ENCODE measurements around the gene CELF4.
"Not testable (repeated sequence)": the region's sequence is repeated elsewhere in the genome, so short reads cannot be mapped to it uniquely, and the experiment has no call there.

CELF4 gene

DNA sequence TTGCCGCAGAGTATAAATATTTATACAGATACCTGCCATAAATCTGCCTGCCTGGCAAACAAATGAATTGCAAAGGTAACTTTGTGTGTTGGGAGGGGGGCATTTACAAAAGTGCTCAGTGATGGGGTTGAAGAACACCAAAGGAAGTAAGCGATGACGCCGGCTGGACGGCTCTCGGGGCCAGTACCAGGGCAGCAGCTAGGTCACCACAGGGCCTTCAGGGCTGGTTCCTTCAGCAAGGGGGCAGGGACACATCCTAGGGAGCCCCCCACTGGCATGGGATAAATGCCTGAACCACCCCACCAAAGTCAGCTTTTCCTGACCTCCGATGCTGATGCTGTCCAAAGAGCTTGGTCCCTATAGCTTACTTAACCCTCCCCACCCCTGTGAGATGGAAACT, 190.4 kb downstream of the CELF4 start:
- FAIRE-seq = no peak
- TF ChIP-seq, protein P1, sequence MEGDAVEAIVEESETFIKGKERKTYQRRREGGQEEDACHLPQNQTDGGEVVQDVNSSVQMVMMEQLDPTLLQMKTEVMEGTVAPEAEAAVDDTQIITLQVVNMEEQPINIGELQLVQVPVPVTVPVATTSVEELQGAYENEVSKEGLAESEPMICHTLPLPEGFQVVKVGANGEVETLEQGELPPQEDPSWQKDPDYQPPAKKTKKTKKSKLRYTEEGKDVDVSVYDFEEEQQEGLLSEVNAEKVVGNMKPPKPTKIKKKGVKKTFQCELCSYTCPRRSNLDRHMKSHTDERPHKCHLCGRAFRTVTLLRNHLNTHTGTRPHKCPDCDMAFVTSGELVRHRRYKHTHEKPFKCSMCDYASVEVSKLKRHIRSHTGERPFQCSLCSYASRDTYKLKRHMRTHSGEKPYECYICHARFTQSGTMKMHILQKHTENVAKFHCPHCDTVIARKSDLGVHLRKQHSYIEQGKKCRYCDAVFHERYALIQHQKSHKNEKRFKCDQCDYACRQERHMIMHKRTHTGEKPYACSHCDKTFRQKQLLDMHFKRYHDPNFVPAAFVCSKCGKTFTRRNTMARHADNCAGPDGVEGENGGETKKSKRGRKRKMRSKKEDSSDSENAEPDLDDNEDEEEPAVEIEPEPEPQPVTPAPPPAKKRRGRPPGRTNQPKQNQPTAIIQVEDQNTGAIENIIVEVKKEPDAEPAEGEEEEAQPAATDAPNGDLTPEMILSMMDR (IDR thresholded peaks at IDR 0.05; ENCODE audit: insufficient read depth, missing control alignments) = no peak
- no peak for DNase-seq (ENCODE audit: insufficient read length, low spot score)

DNA sequence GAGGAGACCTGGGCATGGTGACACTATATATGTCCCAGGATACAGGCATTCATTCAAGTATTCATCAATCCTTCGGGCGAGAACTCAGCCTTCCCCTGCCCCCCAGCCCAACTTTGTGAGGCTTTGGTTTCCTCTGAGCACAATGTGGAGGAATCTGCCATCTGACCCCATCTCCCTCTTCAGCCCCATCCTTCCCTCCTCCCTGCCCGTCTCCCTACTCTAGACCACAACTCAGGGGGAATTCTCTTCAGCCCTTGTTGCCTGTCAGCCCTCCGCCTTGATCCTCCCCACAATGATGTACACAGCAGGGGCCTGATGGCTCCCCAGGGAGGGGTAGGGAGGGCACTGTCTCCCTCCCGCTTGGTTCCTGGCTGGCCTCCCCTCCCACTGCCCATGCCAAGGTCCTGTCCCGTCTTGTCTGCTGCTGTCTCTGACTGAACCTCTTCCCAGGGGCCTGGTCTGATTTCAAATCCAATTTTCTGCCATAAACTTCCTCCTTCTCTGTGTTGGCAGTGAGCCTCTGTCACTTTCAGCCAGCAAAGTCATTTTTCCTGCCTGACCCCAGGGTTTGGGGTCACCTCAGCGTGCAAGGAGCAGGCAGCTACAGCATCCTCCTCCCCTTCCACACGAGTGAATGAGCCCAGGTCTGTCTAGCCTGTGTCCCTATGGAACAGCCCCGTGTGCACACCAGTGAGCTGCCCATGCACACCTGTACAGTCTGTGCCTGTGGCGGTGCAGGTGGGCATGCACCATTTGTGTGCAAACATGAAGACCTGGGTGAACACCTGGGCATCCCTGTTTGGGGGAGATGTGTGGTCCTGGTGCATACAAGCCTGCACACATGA, 197.3 kb downstream of the CELF4 start:
- DNase-seq (ENCODE audit: insufficient read length, low spot score) (no peak), FAIRE-seq (no peak)
- TF ChIP-seq, protein P1 (IDR thresholded peaks at IDR 0.05; ENCODE audit: insufficient read depth, missing control alignments) = no peak

DNA sequence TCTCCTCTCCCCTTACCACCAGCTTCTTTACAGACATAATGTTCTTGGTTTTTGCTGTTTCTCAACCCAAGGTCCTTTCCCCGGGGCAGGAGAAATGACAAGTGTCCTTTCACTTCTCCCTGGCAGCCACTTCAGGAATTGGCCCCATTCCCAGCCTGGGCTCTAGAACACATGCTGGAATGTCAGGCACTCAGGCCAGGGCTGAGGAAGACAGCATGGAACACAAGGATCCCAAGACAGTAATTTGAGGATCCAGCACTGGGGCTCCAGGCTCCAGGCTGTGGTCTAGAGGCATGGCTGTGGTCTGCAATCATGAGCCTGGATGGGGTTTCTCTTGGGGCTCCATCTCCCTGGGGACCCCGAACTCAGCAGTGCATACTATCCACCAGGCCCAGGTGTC, 201.4 kb downstream of the CELF4 start:
- TF ChIP-seq, protein P1 (IDR thresholded peaks at IDR 0.05; ENCODE audit: insufficient read depth, missing control alignments) = no peak
- FAIRE-seq = no peak
- DNase-seq (ENCODE audit: insufficient read length, low spot score) = no peak

DNA sequence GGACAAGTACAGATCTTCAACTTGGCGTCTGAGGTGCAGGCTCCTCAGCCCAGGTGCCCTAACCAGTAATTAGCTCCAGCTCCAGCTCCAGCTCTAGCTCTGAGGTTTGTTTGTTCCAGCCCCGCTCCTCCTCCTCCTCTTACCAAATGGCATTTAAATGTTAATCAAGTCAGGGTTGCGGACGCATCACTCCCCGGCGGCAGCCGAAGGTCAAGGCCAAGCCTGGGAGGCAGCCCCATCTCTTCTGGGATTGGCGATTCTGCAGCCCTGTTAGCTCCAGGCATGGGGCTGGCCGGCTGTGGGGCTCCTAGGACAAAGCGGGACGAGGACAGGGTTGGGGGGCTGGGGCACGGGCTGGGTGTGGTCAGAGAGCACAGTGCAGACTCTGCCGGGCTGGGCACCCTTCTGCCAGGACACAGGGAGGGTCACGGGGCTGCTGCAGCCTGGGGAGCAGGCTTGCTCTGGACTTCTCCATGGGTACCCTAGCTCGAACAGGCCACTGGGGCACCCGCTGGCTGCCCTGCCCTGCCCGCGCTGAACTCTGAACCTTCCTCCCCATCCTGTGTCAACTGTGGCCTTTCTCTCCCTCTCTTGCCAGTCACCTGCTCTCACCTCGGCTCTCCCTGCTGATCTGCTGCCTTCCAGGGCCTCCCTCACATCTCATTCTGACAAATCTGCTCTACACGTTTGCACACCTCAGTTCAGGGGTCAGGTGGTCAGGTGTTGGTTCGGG, 203.3 kb downstream of the CELF4 start:
- DNase-seq (ENCODE audit: insufficient read length, low spot score) (no peak), FAIRE-seq (no peak)
- TF ChIP-seq, protein P1 (IDR thresholded peaks at IDR 0.05; ENCODE audit: insufficient read depth, missing control alignments) = no peak

DNA sequence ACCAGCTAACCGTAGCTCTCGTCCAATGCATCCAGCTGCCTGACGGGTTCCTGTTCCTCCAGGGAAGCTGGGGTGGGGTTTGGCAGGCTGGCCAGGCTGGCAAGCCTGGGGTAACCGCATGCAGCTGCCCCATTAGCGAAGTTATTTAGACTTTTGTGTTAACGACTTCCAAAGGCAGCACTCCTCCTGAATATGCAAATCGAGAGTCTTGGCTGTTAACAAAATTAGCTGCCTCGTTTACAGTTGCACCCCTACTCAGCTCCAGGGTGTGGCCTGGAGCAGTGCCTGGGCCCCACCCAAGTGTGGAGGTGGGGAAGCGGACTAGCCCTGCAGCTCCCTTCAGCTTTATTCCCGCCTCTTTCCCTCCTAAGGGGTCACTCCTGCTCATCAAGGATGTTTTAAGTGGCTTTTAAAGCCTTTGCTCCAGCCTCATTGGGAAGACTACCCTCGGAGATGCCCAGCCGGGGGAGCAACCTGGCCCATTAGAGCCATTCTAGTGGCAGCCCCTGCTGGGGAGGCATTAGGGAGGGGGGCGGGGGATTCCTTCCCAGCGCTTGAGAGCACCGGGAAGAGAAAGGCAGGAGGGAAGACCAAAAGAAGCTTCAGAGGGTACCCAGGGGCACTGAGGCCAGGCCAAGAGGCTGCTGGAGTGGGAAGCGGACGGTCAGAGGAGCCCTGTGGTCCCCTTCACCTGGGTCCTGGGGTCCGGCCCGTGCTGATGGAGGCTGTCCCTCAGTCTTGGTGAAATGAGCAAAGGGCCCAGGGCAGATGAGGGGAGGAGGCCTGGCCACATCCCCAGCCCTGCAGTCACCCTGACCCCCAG, 204.1 kb downstream of the CELF4 start:
- TF ChIP-seq, protein P1 (IDR thresholded peaks at IDR 0.05; ENCODE audit: insufficient read depth, missing control alignments) = no peak
- no peak for DNase-seq (ENCODE audit: insufficient read length, low spot score)

DNA sequence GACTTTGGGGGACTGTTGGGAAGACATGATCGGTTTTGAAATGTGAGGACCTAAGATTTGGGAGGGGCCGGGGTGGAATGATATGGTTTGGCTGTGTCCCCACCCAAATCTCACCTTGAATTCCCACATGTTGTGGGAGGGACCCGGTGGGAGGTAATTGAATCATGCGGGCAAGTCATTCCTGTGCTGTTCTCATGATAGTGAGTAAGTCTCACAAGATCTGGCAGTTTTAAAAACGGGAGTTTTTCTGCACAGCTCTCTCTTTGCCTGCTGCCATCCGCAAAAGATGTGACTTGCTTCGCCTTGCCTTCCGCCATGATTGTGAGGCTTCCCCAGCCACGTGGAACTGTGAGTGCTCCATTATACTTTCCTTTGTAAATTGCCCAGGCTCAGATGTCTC, 207.5 kb downstream of the CELF4 start:
- not testable (repeated sequence) for FAIRE-seq; DNase-seq (ENCODE audit: insufficient read length, low spot score)

More for the DNA sequence above, 204.1 kb downstream of the CELF4 start:
- FAIRE-seq = no peak

DNA sequence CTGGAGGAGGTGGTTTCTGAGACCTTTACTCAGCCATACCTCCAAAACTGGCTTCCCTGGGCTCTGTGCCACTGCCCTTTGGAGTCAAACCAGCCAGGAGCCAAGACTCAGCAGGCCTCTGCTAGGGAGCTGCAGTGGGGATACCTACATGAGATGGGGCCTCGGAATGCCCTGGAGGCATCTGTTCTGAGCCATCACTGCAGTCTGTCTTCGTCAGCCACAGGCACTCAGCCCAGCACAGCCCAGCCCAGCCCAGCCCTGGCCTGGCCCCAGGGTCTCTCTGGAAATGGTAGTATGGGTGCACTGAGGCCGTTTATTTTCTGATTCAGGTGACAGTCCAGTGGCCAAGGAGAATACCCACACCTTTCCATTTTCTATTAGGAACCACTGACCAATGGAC, 209.8 kb downstream of the CELF4 start:
- TF ChIP-seq, protein P1 (IDR thresholded peaks at IDR 0.05; ENCODE audit: insufficient read depth, missing control alignments) = no peak
- DNase-seq (ENCODE audit: insufficient read length, low spot score) = no peak
- FAIRE-seq = no peak

Data from D721Med (cell line).